Inferior parietal cortex (tissue), 1 donor: ENCODE results near the gene BAZ2B.
A peak's percentile ranks its signal among the peaks of the same experiment; 100 is the strongest.

Experiments
- DNase-seq: peaks from one replicate; pipeline ENCODE4 v3.0.0-alpha.2; 2016; ENCODE audit errors: extremely low spot score

Gene BAZ2B

DNA sequence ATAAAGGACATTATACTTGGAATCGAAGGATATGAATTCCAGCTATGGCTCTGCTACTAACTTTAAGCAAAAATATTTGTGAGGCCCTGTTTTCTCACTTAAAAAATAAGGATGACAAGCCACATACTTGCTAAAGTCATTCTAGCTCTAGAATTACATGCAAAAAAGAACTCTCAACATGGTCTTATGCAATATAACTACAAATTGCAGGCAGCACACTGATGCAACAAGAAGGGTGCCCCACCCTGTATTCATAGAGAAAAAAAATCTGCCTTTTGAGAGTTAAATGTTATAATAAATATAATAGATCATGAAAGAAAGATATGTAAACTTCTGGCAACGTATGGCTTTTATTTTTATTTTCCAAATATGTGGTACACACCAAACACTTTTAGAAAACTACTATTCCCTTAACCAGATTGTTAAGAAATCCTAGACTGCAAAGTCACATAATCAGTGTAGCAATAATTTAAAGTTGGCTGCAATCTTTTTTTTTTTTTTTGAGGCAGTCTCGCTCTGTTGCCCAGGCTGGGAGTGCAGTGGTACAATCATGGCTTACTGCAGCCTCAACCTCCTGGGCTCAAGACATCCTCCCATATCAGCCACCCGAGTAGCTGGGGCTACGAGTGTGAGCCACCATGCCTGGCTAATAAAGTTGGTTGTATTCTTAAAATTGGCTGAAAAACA, 289.6 kb downstream of the BAZ2B start:
- DNase-seq: no peak

DNA sequence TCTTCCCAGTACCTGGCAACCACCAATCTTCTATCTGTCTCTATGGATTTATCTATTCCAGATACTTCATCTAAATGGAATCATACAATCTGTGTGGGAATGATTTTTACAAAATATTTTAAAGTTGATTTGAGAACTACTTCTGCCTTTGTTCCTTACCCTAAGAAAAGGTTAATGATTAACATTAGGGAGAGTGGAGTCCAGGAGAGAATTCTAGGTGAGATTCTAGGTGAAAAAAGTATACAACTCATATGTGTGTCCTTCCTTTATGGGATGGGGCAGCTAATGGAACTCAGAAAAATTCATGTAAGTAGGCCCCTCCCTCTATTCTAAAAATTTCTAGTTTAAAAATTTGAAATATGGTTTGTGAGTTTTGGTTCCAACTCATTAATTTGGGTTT, 293.9 kb downstream of the BAZ2B start:
- DNase-seq: no peak

DNA sequence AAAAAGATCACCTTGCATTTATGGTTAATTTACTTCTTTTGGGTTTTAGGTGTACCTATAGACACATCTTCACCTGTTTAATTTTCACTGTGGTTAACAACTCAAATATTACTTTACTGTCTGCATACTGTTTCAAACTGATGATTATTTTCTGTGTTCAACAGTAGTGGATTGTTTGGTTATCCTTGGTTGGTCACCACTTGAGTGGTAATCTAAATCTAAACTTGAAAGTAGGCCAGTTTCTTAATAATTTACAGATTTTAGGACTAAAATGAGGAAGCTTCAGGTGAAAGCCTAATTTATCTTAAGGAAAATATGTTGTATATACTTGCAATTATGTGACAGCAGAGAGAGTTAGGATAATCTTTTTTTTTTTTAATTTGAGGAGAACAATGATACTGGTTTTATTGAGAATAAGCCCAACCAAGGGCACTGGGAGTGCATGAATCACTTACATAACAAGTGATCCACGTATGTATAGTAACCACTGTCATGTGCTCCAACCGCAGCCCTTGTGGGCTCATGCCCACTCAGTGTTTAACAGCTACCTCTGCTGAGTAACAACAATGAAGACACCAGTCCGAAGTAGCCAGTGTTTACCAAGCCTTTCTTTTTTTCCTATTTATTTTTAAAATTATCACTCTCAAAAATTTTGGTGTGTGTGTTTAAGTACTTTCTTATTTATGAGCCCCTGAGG, 298.8 kb downstream of the BAZ2B start:
- DNase-seq: no peak

DNA sequence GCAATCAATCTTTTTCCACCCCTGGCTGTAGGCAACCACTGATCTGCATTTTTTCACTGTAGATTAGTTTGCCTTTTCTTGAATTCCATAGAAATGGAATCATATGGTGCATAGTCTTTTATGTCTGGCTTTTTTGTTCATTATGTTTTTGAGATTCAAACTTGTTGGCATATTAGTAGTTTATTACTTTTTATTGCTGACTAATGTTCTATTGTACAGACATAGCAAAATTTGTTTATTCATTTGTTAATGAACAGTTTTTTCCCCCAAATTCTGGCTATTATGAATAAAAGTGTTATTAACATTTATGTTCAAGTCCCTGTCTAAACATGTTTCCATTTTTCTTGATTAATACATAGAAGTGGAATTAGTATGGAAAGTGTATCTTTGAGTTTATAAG, 308.4 kb downstream of the BAZ2B start:
- DNase-seq: no peak

DNA sequence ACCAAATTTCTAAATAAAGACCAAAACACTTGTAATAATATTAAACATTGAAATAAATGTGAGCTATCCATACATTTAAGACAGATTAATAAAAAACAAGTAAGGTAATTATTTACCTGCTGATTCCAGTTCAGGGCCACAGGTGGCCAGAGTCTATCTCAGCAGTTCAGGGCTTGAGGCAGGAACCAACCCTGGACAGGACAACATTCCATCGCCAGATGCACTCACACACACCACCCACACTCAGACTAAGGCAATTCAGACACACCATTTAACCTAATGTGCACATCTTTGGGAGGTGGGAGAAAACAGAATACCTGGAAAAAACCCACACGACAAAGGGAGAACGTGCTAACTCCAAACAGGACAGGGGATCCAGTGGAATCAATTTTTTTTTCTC, 315.8 kb downstream of the BAZ2B start:
- DNase-seq: no peak

DNA sequence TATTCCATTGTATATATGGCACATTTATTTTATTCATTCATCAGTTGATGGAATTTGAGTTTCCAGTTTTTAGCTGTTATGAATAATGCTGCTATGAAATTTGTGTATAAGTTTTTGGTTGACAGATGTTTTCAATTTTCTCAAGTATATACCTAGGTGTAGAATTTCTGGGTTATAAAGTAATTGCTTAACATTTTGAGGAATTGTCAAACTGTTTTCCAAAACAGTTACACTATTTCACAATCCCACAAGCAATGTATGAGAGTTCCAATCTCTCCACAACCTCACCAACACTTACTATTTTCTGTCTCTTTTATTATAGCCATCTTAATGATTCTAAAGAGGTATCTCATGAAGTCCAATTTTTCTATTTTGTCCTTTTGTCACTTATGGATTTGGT, 317.4 kb downstream of the BAZ2B start:
- DNase-seq: no peak

DNA sequence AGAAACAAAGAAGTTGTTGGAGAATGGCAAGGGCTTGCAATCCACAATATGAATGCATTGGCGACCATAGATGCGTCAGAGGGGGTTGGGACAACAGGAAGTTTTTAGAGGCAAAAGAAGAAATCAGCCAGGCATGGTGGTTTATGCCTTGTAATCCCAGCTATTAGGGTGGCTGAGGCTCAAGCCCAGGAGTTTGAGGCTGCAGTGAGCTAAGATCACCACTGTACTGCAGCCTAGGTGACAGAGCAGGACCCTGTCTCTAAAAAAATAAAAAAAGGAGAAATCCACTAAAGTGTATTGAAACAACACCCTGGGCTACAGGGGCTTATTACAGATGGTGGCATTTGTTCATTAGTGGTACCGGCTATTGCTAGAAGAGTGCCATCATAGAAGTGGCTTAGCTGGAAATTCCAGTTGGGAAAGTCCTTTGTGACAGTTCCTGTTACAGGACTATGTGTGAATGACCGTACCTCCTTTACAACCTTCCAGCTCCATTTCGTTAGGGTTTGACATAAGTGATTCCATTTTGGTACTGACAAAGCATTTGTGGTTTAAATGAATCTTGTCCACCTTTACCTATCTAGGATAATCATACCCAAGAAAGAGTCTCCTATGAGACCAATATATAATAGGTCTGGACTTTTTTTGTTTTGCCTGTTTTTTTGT, 319.2 kb downstream of the BAZ2B start:
- DNase-seq: no peak

DNA sequence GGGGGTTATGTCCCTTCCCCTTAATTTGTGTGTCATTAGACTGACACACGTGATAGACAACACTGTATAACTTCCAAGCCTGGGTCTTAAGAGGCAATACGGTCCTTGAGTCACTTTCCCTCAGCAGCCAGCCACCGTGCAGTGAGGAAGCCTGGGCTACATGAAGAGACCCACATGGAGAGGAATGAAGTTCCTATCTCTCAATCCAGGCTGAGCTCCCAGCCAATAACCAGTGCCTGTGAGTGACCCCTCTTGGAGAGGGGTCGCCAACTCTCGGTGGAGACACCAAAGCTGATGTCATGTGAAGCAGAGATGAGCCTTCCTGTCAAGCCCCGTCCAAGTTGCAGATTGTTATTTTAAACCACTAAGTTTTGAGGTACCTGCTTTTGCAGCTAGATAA, 324.2 kb downstream of the BAZ2B start:
- DNase-seq: no peak

DNA sequence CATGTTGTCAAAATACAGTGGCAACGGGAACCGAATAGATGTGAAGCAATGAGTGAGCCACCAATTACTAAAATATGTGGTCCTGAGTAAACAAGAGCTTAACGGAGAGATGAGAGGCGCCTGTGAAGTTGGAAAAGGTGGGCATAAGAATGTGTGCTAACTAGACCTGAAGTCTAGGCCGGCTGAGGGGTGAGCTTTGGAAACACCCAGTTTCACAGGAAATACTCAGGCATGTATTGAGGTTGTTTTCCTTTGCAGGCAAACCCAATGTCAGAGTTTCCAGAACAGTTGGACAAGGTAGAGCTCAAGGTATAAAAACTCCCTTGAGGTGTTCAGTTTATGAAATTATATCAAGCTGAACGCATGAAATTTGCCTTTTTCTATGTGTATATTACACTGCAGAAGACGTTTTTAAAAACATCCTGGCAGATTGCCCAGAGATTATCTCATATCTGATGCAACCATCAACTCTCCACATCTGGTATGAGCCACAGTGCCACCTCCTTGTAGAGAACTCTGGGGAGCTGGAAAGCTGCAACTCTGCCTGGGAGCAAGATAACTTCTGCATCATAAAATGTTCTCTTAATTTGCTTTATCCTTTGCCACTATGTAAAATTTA, 325.9 kb downstream of the BAZ2B start:
- peak; percentile 28 for DNase-seq

DNA sequence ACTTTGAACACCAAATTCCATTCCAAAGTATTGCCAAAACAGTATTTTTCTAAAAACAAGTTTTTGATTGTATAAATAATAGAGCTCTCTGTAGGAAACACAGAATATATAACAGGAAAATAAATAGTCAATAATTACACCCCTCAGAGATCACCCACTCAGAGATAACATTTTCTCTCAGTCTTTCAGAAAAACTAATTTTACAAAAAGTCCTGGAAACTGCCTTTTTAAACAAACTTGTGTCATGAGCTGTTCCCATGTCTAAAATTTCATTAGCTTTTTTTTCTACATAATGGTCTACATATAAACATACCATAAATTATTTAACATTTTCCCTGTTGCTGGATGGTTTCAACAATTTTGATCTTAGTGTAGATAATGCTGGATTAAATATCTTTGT, 328.6 kb downstream of the BAZ2B start:
- DNase-seq: no peak

DNA sequence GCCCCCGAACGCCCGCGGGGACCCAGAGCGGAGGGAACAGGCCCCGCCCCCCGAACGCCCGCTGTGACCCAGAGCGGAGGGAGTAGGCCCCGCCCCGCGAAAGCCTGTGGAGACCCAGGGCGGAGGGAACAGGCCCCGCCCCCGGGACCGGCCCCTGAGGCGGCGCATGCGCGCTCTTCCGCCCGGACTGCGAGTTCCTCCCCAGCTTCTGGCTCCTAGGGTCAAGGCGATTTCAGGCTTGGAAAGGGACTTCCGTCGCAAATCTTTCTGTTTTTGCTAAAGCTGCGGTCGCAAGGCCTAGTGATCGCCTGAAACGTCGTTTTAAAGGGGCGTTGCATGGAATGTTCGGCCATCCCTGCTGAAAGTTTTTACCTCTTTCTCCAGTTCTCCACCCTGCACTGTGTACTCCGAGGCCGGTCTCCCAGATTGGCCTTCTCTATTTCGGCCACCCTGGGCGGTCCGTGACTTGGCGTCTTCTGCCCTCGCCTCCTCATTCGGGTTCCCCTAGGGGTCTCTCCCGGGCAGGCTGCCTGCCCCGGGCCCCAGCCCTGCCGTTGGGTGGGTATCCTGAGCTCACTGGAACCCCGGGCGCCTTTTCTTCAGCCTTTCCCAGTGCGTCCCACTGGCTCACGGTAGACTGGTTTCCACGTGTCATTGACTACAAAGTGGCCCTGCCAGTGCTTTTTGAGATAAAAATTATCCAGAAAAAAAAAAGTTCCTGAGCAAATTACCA, 329.5 kb downstream of the BAZ2B start:
- peak; percentile 97 for DNase-seq

DNA sequence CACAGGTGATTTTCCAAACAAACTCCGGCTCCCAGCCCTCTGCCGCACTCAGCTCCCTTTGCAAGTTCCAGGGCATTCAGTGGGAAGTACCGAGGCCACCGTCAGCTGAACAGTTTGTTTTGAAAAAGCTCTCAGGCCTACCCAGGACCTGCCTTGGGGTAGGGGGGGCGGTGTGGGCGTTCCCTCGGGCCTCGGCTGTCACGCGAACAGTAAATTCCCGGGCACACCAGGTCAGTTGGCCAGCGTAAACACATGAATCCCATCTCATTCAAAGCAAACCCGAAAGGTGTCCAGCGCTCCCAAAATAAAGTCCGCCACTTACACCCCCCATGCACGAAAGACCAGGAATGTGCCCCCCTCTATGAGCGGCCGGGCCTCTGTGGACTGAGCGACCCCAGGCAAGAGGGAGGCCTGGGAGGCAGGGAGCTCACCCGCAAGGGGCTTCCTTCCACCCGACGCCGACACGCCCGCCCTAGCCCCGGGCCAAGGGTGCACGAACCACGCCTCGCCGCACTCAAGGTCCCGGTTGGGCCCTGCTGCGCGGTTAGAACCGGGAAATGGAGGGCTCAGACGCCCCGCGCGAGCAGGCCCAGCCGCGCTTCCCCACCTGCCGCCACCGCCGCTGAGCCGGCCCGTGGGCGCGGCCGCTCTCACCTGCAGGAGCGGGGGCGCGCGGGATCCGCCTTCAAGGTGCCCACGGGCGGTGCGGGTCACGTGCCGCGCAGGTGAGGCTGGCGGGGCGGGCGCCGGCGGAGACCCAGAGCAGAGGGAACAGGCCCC, 330.2 kb downstream of the BAZ2B start, which contains the start of gene WDSUB1:
WDSUB1 (minus strand) TSS at position 775 of the 780 bp plus-strand sequence. CDS start 3,634 bp downstream, outside the sequence.
- DNase-seq: peak; percentile 23

DNA sequence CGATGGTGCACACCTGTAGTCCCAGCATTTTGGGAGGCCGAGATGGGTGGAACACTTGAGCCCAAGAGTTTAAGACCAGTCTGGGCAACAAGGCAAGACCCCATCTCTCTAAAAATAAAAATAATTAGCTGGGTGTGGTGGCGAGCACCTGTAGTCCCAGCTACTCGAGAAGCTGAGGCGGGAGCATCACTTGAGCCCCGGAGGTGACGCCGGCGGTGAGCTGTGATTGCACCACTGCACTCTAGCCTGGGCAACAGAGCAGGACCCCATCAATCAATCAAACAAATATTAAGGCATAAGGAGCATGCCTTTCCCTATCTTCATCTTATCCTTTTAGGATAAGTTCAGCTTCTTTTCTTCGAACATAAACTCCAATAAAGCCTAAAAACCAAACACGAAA, 330.9 kb downstream of the BAZ2B start:
- no peak for DNase-seq

DNA sequence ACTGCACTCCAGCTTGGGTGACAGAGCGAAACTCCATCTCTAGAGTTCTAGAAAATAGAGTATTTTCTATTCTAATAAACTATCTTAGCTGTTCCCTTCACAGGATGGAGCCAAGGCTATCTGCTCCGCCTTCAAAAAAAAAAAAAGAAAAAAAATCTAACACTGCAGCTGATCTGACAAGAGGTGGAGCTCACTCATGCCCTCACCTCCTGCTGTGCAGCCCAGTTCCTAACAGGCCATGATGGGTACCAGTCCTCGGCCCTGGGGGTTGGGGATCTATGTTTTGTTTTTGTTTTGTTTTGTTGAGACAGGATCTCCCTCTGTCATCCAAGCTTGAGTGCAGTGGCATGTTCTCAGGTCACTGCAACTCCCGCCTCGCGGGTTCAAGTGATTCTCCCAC, 332.8 kb downstream of the BAZ2B start:
- no peak for DNase-seq

DNA sequence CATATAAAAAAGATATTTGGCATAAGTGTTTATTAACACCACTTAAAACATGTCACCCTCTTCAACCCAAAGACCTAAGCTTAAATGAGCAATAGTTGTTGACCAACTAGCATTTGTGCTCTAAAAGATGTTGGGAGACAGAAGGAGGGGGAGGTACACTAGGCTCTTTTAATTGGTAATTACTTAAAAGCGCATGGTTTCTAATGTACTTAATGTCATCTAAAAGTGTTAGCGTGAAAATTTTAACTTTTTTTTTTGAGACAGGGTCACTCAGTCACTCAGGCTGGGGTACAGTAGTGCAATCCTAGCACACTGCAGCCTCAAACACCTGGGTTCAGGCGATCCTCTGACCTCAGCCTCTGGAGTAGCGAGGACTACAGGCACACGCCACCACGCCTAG, 335.3 kb downstream of the BAZ2B start:
- DNase-seq: no peak

DNA sequence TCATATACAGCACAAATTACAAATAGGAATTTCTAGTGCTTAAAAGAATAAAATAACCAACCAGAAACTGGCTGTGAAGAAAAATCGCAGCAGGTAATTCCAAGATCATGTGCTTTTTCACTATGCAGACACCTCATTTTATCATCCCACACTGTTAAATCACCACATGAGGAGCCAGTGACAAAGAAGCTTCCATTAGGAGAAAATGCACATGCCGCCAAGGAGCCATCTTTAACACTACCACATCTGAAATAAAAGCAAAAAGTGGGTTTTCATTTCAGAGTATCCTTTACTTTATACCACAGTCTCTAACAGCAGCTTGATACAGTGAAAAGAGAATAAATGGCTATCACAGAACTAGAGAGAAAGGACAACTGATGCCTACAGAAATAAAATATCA, 336.6 kb downstream of the BAZ2B start:
- no peak for DNase-seq

DNA sequence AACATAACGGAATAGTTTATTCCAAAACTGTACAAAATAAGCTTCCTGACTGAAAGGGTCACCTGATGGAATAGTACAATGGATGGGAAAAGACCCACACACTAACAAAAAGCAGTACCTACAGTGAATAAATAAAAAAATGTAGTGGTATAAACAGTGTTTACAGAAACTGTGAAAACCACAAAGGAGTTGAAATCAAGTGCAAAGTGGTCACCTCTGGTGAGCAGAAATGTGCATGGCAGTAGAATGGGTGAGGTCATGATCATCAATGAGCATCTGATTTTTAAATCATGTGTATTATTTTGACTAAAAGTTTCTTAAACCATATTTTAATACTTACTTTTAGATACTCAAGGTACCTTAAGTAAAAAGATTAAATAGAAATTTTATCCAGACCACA, 341.2 kb downstream of the BAZ2B start:
- DNase-seq: no peak

DNA sequence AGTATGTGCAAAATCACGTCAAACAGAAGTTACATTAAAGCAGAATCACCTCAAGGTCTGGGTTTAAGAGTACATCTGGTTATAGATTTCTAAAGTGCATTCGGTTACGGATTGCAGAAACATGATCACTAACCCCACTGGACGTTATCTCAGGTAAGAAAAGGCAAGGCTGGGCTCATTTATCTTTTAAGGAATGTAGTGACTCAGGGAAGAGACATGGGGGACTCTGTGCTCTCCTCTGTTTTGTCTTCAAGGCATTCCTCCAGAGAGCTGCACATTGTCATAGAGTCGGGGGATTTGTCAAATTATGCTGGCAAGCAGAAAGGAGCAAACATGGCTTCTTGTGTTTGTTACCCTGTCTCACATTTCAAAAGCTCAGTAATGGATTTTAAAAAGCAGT, 344.2 kb downstream of the BAZ2B start:
- DNase-seq: no peak

DNA sequence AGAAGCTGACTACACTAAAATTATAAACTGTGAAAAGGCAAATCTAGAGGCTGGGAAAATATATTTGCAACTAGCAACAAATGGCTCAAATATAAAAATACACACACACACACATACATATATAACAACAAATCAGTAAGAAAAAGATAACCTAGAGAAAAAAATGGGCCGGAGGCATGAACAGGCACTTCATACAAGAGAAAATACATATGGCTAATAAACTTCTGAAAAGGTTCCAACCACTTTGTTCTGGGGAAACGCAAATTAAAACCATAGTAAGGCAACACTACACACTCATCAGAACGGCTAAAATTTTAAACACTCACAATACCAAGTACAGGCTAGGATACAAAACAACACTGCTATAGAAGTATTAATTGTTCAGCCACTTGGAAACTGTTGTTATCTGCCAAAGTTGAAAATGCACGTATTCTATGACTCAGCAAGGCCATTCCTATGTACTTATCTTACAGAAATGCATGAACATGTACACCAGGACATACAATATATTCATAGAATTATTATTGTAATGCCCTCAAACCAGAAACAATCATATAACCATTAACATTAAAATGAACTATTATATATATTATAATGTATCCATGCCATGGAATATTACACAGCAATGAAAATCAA, 345.5 kb downstream of the BAZ2B start:
- DNase-seq: no peak
